BLaER1 treated with 17β-estradiol and CSF1 and Interleukin-3, amounts not matched to agents 10 nM and 100 nM (cell line): ENCODE results near the gene OSBPL10.

Source experiments
- H3K27ac ChIP-seq, 11 experiments: shearing (Covaris generic); formaldehyde crosslinking; 2 replicates each; pipeline ENCODE4 v1.8.1; 2022
- H3K27me3 ChIP-seq, 11 experiments: shearing (Covaris generic); formaldehyde crosslinking; 2 replicates each; pipeline ENCODE4 v1.8.1; 2022
- H3K36me3 ChIP-seq, 11 experiments: shearing (Covaris generic); formaldehyde crosslinking; 2 replicates each; pipeline ENCODE4 v1.8.1; 2022
- H3K4me1 ChIP-seq, 10 experiments: shearing (Covaris generic); formaldehyde crosslinking; 2 replicates each; pipeline ENCODE4 v1.8.1; 2022
- H3K4me2 ChIP-seq, 11 experiments: shearing (Covaris generic); formaldehyde crosslinking; 2 replicates each; pipeline ENCODE4 v1.8.1; 2022
- H3K4me3 ChIP-seq, 10 experiments: shearing (Covaris generic); formaldehyde crosslinking; 2 replicates each; pipeline ENCODE4 v1.8.1; 2022
- H3K9ac ChIP-seq, 11 experiments: shearing (Covaris generic); formaldehyde crosslinking; 2 replicates each; pipeline ENCODE4 v1.8.1; 2022
- H3K9me3 ChIP-seq, 11 experiments: shearing (Covaris generic); formaldehyde crosslinking; replicated peaks in 1 of 11; 2 replicates each; pipeline ENCODE4 v1.8.1; 2022
- H4K20me1 ChIP-seq, 11 experiments: shearing (Covaris generic); formaldehyde crosslinking; 2 replicates each; pipeline ENCODE4 v1.8.1; 2022
- Cebpa-rat ChIP-seq, 11 experiments: shearing (Covaris generic); IDR thresholded peaks; 2 replicates each; pipeline ENCODE4 v1.8.1; 2022

Gene OSBPL10

GRCh38 chr3:31976302-31976701, 4.8 kb downstream of the OSBPL10 start:
- Histone ChIP-seq H3K4me1 (peaks cover 8 to 11% (median 9%) of the 10 kb centered on the region in 10 experiments; a peak in 16 of 20 replicates), H3K9me3 (no peaks in the 10 kb centered on the region; a peak in 1 of 22 replicates), H3K36me3 (no peaks in the 10 kb centered on the region), H3K9ac (no peak overlapping the region), H3K27ac (no peak overlapping the region), H4K20me1 (peaks cover 0 to 4% (median 0%) of the 10 kb centered on the region in 11 experiments; a peak in 1 of 22 replicates), H3K4me2 (no peak overlapping the region), H3K4me3 (no peak overlapping the region), H3K27me3 (peaks cover 29 to 40% (median 33%) of the 10 kb centered on the region in 11 experiments)
- TF ChIP-seq Cebpa-rat (IDR thresholded peaks at IDR 0.05): no peak

- no peak overlapping the region for H3K4me3 ChIP-seq
- H4K20me1 ChIP-seq: no peaks in the 10 kb centered on the region
- H3K4me1 ChIP-seq: peaks cover under 1 to 9% (median 2%) of the 10 kb centered on the region in 10 experiments; a peak in 14 of 20 replicates
- no peaks in the 10 kb centered on the region for H3K36me3 ChIP-seq
- H3K9ac ChIP-seq: no peak overlapping the region
- no peaks in the 10 kb centered on the region; a peak in 1 of 22 replicates for H3K9me3 ChIP-seq
- no peak for TF ChIP-seq Cebpa-rat (IDR thresholded peaks at IDR 0.05)
- H3K27me3 ChIP-seq: peaks cover 15 to 26% (median 20%) of the 10 kb centered on the region in 11 experiments
- no peak overlapping the region for H3K4me2 ChIP-seq
- no peak overlapping the region for H3K27ac ChIP-seq
These were observed 6.1 kb downstream of the OSBPL10 start for GRCh38 chr3:31974964-31975363.

- Histone ChIP-seq H3K27ac (no peak overlapping the region), H3K4me1 (peaks cover 0 to 7% (median 0%) of the 10 kb centered on the region in 10 experiments; a peak in 5 of 20 replicates), H3K9ac (no peak overlapping the region), H3K9me3 (no peaks in the 10 kb centered on the region; a peak in 1 of 22 replicates), H3K36me3 (no peaks in the 10 kb centered on the region), H3K4me2 (no peak overlapping the region), H4K20me1 (no peaks in the 10 kb centered on the region), H3K27me3 (peaks cover 10 to 21% (median 15%) of the 10 kb centered on the region in 11 experiments), H3K4me3 (no peak overlapping the region)
- TF ChIP-seq Cebpa-rat (IDR thresholded peaks at IDR 0.05): no peak
These were observed 6.6 kb downstream of the OSBPL10 start for GRCh38 chr3:31974471-31974870.

- H3K27me3 ChIP-seq: peaks cover 4 to 15% (median 9%) of the 10 kb centered on the region in 11 experiments; a peak in 20 of 22 replicates
- H3K9ac ChIP-seq: no peak overlapping the region
- TF ChIP-seq Cebpa-rat (IDR thresholded peaks at IDR 0.05): no peak
- H3K9me3 ChIP-seq: no peaks in the 10 kb centered on the region; a peak in 1 of 22 replicates
- no peaks in the 10 kb centered on the region for H4K20me1 ChIP-seq
- no peak overlapping the region for H3K4me3 ChIP-seq
- peaks cover 0 to 7% (median 0%) of the 10 kb centered on the region in 10 experiments; a peak in 5 of 20 replicates for H3K4me1 ChIP-seq
- H3K27ac ChIP-seq: no peak overlapping the region
- H3K4me2 ChIP-seq: no peak overlapping the region
- H3K36me3 ChIP-seq: no peaks in the 10 kb centered on the region
These were observed 7.2 kb downstream of the OSBPL10 start for GRCh38 chr3:31973837-31974236.

- H3K27me3 ChIP-seq: peaks cover 0 to 7% (median 2%) of the 10 kb centered on the region in 11 experiments; a peak in 6 of 22 replicates
- TF ChIP-seq Cebpa-rat (IDR thresholded peaks at IDR 0.05): no peak
- H3K27ac ChIP-seq: no peak overlapping the region
- H3K4me1 ChIP-seq: peaks cover 0 to 7% (median 0%) of the 10 kb centered on the region in 10 experiments; a peak in 5 of 20 replicates
- H3K9me3 ChIP-seq: no peaks in the 10 kb centered on the region; a peak in 1 of 22 replicates
- no peaks in the 10 kb centered on the region for H3K36me3 ChIP-seq
- H3K4me2 ChIP-seq: no peak overlapping the region
- no peak overlapping the region for H3K9ac ChIP-seq
- no peaks in the 10 kb centered on the region for H4K20me1 ChIP-seq
- no peak overlapping the region for H3K4me3 ChIP-seq
These were observed 8.0 kb downstream of the OSBPL10 start for GRCh38 chr3:31973081-31973480.

- no peak overlapping the region for H3K4me3 ChIP-seq
- no peak for TF ChIP-seq Cebpa-rat (IDR thresholded peaks at IDR 0.05)
- H3K9ac ChIP-seq: no peak overlapping the region
- H3K27ac ChIP-seq: no peak overlapping the region
- no peaks in the 10 kb centered on the region for H3K36me3 ChIP-seq
- H3K4me1 ChIP-seq: peaks cover 0 to 7% (median 0%) of the 10 kb centered on the region in 10 experiments; a peak in 5 of 20 replicates
- H3K4me2 ChIP-seq: no peak overlapping the region
- H4K20me1 ChIP-seq: no peaks in the 10 kb centered on the region
- H3K9me3 ChIP-seq: no peaks in the 10 kb centered on the region; a peak in 1 of 22 replicates
- no peaks in the 10 kb centered on the region for H3K27me3 ChIP-seq
These were observed 9.5 kb downstream of the OSBPL10 start for GRCh38 chr3:31971607-31972006.

GRCh38 chr3:31968927-31969418, 12.1 kb downstream of the OSBPL10 start:
- no peak overlapping the region for H3K4me3 ChIP-seq
- no peaks in the 10 kb centered on the region for H3K36me3 ChIP-seq
- H3K4me2 ChIP-seq: no peak overlapping the region
- TF ChIP-seq Cebpa-rat (IDR thresholded peaks at IDR 0.05): no peak
- peaks cover 0 to 3% (median 0%) of the 10 kb centered on the region in 11 experiments; a peak in 3 of 22 replicates for H3K9me3 ChIP-seq
- H3K9ac ChIP-seq: no peak overlapping the region
- H3K4me1 ChIP-seq: peaks cover 0 to 7% (median 0%) of the 10 kb centered on the region in 10 experiments; a peak in 5 of 20 replicates
- H4K20me1 ChIP-seq: no peaks in the 10 kb centered on the region
- H3K27me3 ChIP-seq: no peaks in the 10 kb centered on the region
- H3K27ac ChIP-seq: no peak overlapping the region

GRCh38 chr3:31968369-31968926, 12.6 kb downstream of the OSBPL10 start:
- Histone ChIP-seq H3K9ac (no peak overlapping the region), H4K20me1 (no peaks in the 10 kb centered on the region)

GRCh38 chr3:31967592-31967991, 13.5 kb downstream of the OSBPL10 start:
- H3K27ac ChIP-seq: no peak overlapping the region
- H3K4me1 ChIP-seq: peaks cover 5 to 16% (median 9%) of the 10 kb centered on the region in 10 experiments; a peak in 18 of 20 replicates

More at GRCh38 chr3:31968369-31968926, 12.6 kb downstream of the OSBPL10 start:
- no peaks in the 10 kb centered on the region for H3K36me3 ChIP-seq
- no peak overlapping the region for H3K4me3 ChIP-seq
- H3K27ac ChIP-seq: no peak overlapping the region
- no peak overlapping the region for H3K4me2 ChIP-seq
- H3K4me1 ChIP-seq: peaks cover 0 to 8% (median 1%) of the 10 kb centered on the region in 10 experiments; a peak in 11 of 20 replicates
- peaks cover 0 to 3% (median 0%) of the 10 kb centered on the region in 11 experiments; a peak in 3 of 22 replicates for H3K9me3 ChIP-seq
- no peak for TF ChIP-seq Cebpa-rat (IDR thresholded peaks at IDR 0.05)
- H3K27me3 ChIP-seq: no peaks in the 10 kb centered on the region

More at GRCh38 chr3:31967592-31967991, 13.5 kb downstream of the OSBPL10 start:
- H3K4me3 ChIP-seq: no peak overlapping the region
- H3K36me3 ChIP-seq: no peaks in the 10 kb centered on the region
- no peaks in the 10 kb centered on the region for H3K27me3 ChIP-seq
- H3K9me3 ChIP-seq: peaks cover 0 to 3% (median 0%) of the 10 kb centered on the region in 11 experiments; a peak in 3 of 22 replicates
- no peaks in the 10 kb centered on the region for H4K20me1 ChIP-seq
- no peak overlapping the region for H3K9ac ChIP-seq
- no peak overlapping the region for H3K4me2 ChIP-seq
- no peak for TF ChIP-seq Cebpa-rat (IDR thresholded peaks at IDR 0.05)
